Testis (tissue), 3 donors: ENCODE data around the gene ZIC1. TPM values are rescaled to one million over a fixed set of nuclear protein-coding genes. Genes with fewer than 3 reads are reported as not detected.

ENCODE experiments used
- DNase-seq: peaks from one replicate; pipeline ENCODE4 v3.0.0-alpha.2; 2019
- H3K27ac ChIP-seq, 2 donors: fragments of 200-600 bp; sonication (generic); one replicate each; pipeline ENCODE4 v1.5.1; 2019
- H3K27me3 ChIP-seq: fragments of 200-600 bp; sonication (generic); one replicate; pipeline ENCODE4 v1.5.1; 2019
- H3K36me3 ChIP-seq: fragments of 200-600 bp; sonication (generic); one replicate; pipeline ENCODE4 v1.5.1; 2017; ENCODE audit warnings: low read depth; ENCODE audit errors: missing control alignments
- H3K4me1 ChIP-seq: fragments of 200-600 bp; sonication (generic); one replicate; pipeline ENCODE4 v1.5.1; 2019
- H3K4me3 ChIP-seq, 2 donors: fragments of 200-600 bp; sonication (generic); one replicate each; pipeline ENCODE4 v1.5.1; 2017 to 2019
- H3K9me3 ChIP-seq: fragments of 200-600 bp; sonication (generic); one replicate; pipeline ENCODE4 v1.5.1; 2017
- POLR2A ChIP-seq: fragments of 450-650 bp; IDR thresholded peaks from one replicate; pipeline ENCODE4 v1.6.1; 2017; ENCODE audit warnings: antibody characterized with exemption, mild to moderate bottlenecking, moderate library complexity
- WGBS, 2 donors: methylation state at CpG; one replicate each; pipeline ENCODE4 v1.1.5; 2018; 5-methylcytosine and 5-hydroxymethylcytosine counted together
- intact Hi-C: fragments of 100-400 bp; cut with DNase I; formaldehyde crosslinking; loops from one replicate; pipeline ENCODE4 v1.15.1; 2023; ENCODE audit warnings: low total_unique reads
- polyA plus RNA-seq: library from polyadenylated mRNA; stranded (reverse); fragments of 350-450 nt; fragmentation: Illumina TruSeq; extraction: RNeasy Lipid Tissue Mini Kit (QIAGEN cat#74804); gene quantifications from one replicate; pipeline ENCODE4 v1.2.3, GENCODE V29; 2014; ENCODE audit warnings: low read depth, low replicate concordance; ENCODE audit not compliant: insufficient read depth
- total RNA-seq, 2 donors: library from RNA; depleted of rRNA; stranded (reverse); fragments of >200 nt; gene quantifications; one replicate each; pipeline ENCODE4 v1.2.3, GENCODE V29; 2016
- TF ChIP-seq, protein P1 (sequence below), 3 experiments: fragments of 450-650 bp in 2 of 3; fragments of 200-600 bp in 1 of 3; sonication (generic) in 1 of 3; IDR thresholded peaks; one replicate each; pipeline ENCODE4 v1.5.1; 2016 to 2019; ENCODE audit warnings: antibody characterized with exemption in 3 of 3, mild to moderate bottlenecking in 2 of 3, moderate library complexity in 1 of 3

The ZIC1 gene
- total and polyA plus RNA-seq, 3 donors from 2014 or later: 1.4 to 3.5 (median 3.3) TPM

DNA sequence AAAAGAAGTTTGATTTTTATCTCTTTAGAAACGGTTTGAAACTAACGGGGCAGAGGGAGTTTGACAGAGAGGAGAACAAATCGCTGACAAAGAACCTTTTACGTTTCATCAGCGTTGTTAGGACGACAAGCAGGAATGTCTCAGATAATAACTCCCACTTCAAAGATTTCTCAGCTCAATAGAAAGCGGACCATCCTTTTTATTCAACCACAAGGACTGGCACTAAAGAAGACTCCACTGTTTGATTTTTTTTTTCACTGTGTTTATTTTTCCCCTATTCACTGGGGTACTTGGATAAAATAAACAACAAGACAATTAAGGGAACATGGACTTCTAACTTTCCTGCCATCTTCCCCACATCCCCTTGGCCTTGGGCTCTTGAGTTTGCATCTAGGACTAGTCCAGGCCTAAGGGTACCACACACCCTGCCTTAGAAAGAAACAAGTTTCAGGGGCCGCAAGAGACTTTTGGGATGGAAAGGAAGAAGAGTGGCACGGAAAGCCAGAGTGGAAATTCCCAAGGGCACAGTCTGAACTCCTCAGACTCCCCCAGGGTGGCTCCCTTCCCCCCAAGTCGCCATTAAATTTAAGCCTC is 21.8 kb upstream of the ZIC1 start:
- DNase-seq: no peak
- Histone ChIP-seq H3K36me3 (no peaks in the 10 kb centered on the region), H3K9me3 (no peaks in the 10 kb centered on the region), H3K4me1 (peaks cover 4% of the 10 kb centered on the region), H3K4me3 (no peak overlapping the region), H3K27me3 (no peaks in the 10 kb centered on the region), H3K27ac (no peak overlapping the region)
- TF ChIP-seq, protein P1, sequence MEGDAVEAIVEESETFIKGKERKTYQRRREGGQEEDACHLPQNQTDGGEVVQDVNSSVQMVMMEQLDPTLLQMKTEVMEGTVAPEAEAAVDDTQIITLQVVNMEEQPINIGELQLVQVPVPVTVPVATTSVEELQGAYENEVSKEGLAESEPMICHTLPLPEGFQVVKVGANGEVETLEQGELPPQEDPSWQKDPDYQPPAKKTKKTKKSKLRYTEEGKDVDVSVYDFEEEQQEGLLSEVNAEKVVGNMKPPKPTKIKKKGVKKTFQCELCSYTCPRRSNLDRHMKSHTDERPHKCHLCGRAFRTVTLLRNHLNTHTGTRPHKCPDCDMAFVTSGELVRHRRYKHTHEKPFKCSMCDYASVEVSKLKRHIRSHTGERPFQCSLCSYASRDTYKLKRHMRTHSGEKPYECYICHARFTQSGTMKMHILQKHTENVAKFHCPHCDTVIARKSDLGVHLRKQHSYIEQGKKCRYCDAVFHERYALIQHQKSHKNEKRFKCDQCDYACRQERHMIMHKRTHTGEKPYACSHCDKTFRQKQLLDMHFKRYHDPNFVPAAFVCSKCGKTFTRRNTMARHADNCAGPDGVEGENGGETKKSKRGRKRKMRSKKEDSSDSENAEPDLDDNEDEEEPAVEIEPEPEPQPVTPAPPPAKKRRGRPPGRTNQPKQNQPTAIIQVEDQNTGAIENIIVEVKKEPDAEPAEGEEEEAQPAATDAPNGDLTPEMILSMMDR (IDR thresholded peaks at IDR 0.05): no peak
- TF ChIP-seq POLR2A: no peak
- 13 to 16% methylated on average over 10 of the region's 10 CpGs for WGBS, 2 donors
- intact Hi-C loops: no loop called here

- intact Hi-C loops: no loop called here
- WGBS, 2 donors: 7% methylated on average over 36 of the region's 36 CpGs
- Histone ChIP-seq H3K4me1 (peaks cover 4% of the 10 kb centered on the region), H3K4me3 (no peak overlapping the region), H3K27me3 (no peaks in the 10 kb centered on the region), H3K27ac (no peak overlapping the region), H3K9me3 (no peaks in the 10 kb centered on the region), H3K36me3 (no peaks in the 10 kb centered on the region)
- TF ChIP-seq POLR2A: no peak
- TF ChIP-seq, protein P1 (IDR thresholded peaks at IDR 0.05): no peak
- DNase-seq: no peak
Measured at GRCh38 chr3:147387885-147388699, 21.1 kb upstream of the ZIC1 start.

DNA sequence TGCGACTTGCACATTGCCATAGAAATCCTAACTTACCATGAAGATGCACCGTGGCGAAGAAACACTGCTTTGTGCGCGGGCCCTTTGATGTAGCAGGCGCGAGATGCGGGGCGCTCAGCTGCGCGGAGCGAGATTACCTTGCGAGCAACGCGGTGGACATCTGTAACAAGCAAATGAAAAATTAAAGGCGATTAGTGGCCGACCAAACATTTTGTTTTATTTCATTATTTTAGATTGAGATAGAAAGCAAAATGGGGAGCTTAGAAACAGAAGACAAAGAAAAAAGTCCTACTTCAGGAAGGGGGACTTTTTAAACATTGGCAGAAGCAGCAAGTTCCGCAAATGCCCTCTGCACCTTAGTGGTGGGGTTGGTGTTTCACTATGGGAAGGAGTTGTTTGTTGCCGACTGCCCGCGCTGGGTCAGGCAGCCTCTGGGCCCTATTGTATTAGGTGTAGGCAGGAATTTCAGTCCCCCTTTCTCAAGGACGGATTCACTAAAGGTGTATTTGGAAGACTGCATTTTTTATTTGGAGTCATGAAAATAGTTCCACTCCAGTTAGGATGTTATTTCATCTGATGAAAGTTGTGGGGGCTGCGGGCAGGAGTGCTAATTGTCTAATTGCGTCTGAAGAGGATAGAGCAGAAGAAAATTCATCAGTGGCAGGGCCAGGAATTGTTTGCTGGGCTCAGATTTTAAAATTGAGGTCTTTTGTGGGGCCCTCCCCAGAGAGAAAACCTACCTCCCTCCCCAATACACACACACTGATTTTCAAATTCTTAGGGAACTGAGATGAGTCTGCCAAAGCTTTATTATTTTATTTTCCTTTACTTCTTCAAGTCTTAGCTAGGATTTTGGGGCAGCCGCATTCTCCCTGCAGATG is 20.2 kb upstream of the ZIC1 start:
- no peak overlapping the region for H3K4me3 ChIP-seq
- no peak for DNase-seq
- H3K27me3 ChIP-seq: no peaks in the 10 kb centered on the region
- TF ChIP-seq, protein P1 (IDR thresholded peaks at IDR 0.05): no peak
- no peak for TF ChIP-seq POLR2A
- H3K9me3 ChIP-seq: no peaks in the 10 kb centered on the region
- no peaks in the 10 kb centered on the region for H3K36me3 ChIP-seq
- 11% methylated on average over 25 of the region's 25 CpGs for WGBS, 2 donors
- H3K4me1 ChIP-seq: peaks cover 4% of the 10 kb centered on the region
- intact Hi-C loops: no loop called here
- H3K27ac ChIP-seq: no peak overlapping the region

DNA sequence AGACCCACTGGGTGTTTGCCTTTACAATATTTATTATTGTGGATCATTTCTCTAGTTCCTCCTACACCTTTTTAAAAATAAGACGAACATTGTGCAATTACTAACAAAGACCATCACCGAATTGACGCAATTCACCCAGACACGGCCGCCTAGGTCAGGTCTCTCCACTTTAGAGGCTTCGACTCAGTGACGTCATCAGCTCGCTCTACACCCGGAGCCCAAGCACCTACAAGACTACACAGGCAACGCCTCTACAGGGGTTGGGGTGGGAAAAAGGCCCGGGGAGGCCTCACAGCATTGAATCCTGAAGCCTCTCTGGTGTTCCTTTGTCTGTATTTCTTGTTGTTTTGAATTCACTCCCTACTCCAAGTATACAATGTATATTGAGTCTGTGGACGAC is 19.4 kb upstream of the ZIC1 start:
- peaks cover 4% of the 10 kb centered on the region for H3K4me1 ChIP-seq
- TF ChIP-seq POLR2A: no peak
- TF ChIP-seq, protein P1 (IDR thresholded peaks at IDR 0.05): no peak
- H3K36me3 ChIP-seq: no peaks in the 10 kb centered on the region
- intact Hi-C loops: no loop called here
- no peak overlapping the region for H3K27ac ChIP-seq
- no peaks in the 10 kb centered on the region for H3K9me3 ChIP-seq
- H3K4me3 ChIP-seq: no peak overlapping the region
- no peak for DNase-seq
- H3K27me3 ChIP-seq: no peaks in the 10 kb centered on the region
- 1 to 5% methylated on average over 12 of the region's 12 CpGs for WGBS, 2 donors
